C4-2B (cell line): ENCODE data around the gene SNX19.
A peak's percentile ranks its signal among the peaks of the same experiment; 100 is the strongest.

Experiments
- ZFX ChIP-seq: fragments of 450-650 bp; IDR thresholded peaks from 2 replicates; pipeline ENCODE4 v1.6.1; 2017
- TF ChIP-seq, protein P1 (sequence below): fragments of 450-650 bp; conservative IDR thresholded peaks from 2 replicates; pipeline ENCODE4 v1.5.1; 2017; ENCODE audit warnings: mild to moderate bottlenecking

DNA sequence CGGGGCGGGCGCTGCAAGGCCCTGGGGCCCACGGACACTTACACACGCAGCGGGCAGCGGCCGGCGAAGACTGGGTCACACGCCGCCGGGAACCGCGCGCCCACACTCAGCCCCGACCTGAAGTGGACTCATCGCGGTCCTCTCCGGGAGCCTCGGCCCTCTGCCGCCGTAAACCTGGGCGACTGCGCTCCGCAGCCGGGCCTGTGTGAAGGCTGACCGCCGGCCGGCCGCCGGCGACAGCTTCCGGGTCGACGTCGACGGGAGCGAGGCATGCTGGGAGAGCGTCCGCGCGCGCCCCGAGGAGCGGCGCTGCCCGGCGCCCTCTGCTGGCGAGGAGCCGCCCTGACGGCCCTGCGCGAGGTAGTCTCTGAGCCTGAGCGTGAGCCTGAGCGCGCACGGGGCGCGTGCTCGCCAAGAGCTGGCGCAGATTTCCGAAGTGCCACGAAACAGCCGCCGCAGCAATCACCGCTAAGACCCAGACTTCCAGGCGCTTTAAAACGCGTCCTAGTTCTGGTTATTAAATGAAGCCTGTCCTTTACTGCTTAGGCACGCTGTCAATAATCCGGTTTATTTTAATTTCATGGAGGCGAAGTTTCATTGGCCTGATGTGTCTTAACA, at the start of gene SNX19:
- peak; percentile 99 for TF ChIP-seq ZFX
- TF ChIP-seq, protein P1, sequence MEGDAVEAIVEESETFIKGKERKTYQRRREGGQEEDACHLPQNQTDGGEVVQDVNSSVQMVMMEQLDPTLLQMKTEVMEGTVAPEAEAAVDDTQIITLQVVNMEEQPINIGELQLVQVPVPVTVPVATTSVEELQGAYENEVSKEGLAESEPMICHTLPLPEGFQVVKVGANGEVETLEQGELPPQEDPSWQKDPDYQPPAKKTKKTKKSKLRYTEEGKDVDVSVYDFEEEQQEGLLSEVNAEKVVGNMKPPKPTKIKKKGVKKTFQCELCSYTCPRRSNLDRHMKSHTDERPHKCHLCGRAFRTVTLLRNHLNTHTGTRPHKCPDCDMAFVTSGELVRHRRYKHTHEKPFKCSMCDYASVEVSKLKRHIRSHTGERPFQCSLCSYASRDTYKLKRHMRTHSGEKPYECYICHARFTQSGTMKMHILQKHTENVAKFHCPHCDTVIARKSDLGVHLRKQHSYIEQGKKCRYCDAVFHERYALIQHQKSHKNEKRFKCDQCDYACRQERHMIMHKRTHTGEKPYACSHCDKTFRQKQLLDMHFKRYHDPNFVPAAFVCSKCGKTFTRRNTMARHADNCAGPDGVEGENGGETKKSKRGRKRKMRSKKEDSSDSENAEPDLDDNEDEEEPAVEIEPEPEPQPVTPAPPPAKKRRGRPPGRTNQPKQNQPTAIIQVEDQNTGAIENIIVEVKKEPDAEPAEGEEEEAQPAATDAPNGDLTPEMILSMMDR: peak; percentile 99
